H9 (cell line): ENCODE data around the gene ARHGAP40. TPM values are rescaled to one million over a fixed set of nuclear protein-coding genes. Genes with fewer than 3 reads are reported as not detected.

Experiments used
- DNase-seq: peaks from one replicate; pipeline ENCODE4 v3.0.0-alpha.2; 2017
- H2AFZ ChIP-seq: one replicate; pipeline ENCODE4 v1.6.1; 2013; ENCODE audit warnings: mild to moderate bottlenecking, low read length, control low read depth, moderate library complexity
- H2AK5ac ChIP-seq: 2 replicates; pipeline ENCODE4 v1.6.1; 2013; ENCODE audit warnings: low read length, control low read depth, mixed read lengths; ENCODE audit not compliant: insufficient read length
- H2BK120ac ChIP-seq: one replicate; pipeline ENCODE4 v1.6.1; 2013; ENCODE audit warnings: low read depth, mild to moderate bottlenecking, low read length, control low read depth, inconsistent platforms; ENCODE audit not compliant: poor library complexity, severe bottlenecking
- H2BK12ac ChIP-seq: 2 replicates; pipeline ENCODE4 v1.6.1; 2013; ENCODE audit warnings: low read length, control low read depth, mixed read lengths, low read depth; ENCODE audit not compliant: insufficient read length
- H2BK15ac ChIP-seq: 2 replicates; pipeline ENCODE4 v1.6.1; 2013; ENCODE audit warnings: low read depth, low read length, control low read depth
- H2BK20ac ChIP-seq: one replicate; pipeline ENCODE4 v1.6.1; 2013; ENCODE audit warnings: low read depth, mild to moderate bottlenecking, low read length, control low read depth, inconsistent platforms; ENCODE audit not compliant: poor library complexity, severe bottlenecking
- H2BK5ac ChIP-seq: 2 replicates; pipeline ENCODE4 v1.6.1; 2013; ENCODE audit warnings: low read length, control low read depth, mixed read lengths; ENCODE audit not compliant: insufficient read length
- H3K14ac ChIP-seq: 2 replicates; pipeline ENCODE4 v1.6.1; 2013; ENCODE audit warnings: low read length, control low read depth; ENCODE audit not compliant: insufficient read depth
- H3K18ac ChIP-seq: 2 replicates; pipeline ENCODE4 v1.6.1; 2013; ENCODE audit warnings: low read depth, mild to moderate bottlenecking, mixed read lengths, low read length, control low read depth; ENCODE audit not compliant: insufficient read length
- H3K23ac ChIP-seq: 2 replicates; pipeline ENCODE4 v1.6.1; 2013; ENCODE audit warnings: low read length, control low read depth, mixed read lengths, low read depth; ENCODE audit not compliant: insufficient read length
- H3K23me2 ChIP-seq: 2 replicates; pipeline ENCODE4 v1.6.1; 2013; ENCODE audit warnings: low read depth, mild to moderate bottlenecking, mixed read lengths, low read length, control low read depth; ENCODE audit not compliant: insufficient read length, poor library complexity, severe bottlenecking
- H3K27ac ChIP-seq: 2 replicates; pipeline ENCODE4 v1.5.1; 2013; ENCODE audit warnings: low read length, control low read depth, mixed read lengths, low read depth; ENCODE audit not compliant: insufficient read length
- H3K27me3 ChIP-seq: 2 replicates; pipeline ENCODE4 v1.6.1; 2013; ENCODE audit warnings: low read length, control low read depth, inconsistent platforms; ENCODE audit not compliant: insufficient read depth
- H3K4ac ChIP-seq: 2 replicates; pipeline ENCODE4 v1.6.1; 2013; ENCODE audit warnings: low read depth, mild to moderate bottlenecking, control low read depth, inconsistent platforms, low read length, moderate library complexity
- H3K4me1 ChIP-seq: 2 replicates; pipeline ENCODE4 v1.6.1; 2013; ENCODE audit warnings: low read length, control low read depth, inconsistent platforms; ENCODE audit not compliant: insufficient read depth
- H3K4me2 ChIP-seq: 2 replicates; pipeline ENCODE4 v1.6.1; 2013; ENCODE audit warnings: low read length, control low read depth, mixed read lengths; ENCODE audit not compliant: insufficient read length, insufficient read depth
- H3K56ac ChIP-seq: 2 replicates; pipeline ENCODE4 v1.6.1; 2013; ENCODE audit warnings: low read depth, mild to moderate bottlenecking, mixed read lengths, low read length, control low read depth; ENCODE audit not compliant: insufficient read length
- H3K79me1 ChIP-seq: 2 replicates; pipeline ENCODE4 v1.6.1; 2013; ENCODE audit warnings: low read depth, mild to moderate bottlenecking, moderate library complexity, low read length, control low read depth, inconsistent platforms; ENCODE audit not compliant: insufficient read depth, poor library complexity, severe bottlenecking
- H3K79me2 ChIP-seq: 2 replicates; pipeline ENCODE4 v1.6.1; 2013; ENCODE audit warnings: low read length, control low read depth, inconsistent platforms; ENCODE audit not compliant: insufficient read depth
- H3K9ac ChIP-seq: 2 replicates; pipeline ENCODE4 v1.6.1; 2013; ENCODE audit warnings: low read length, control low read depth, mixed read lengths; ENCODE audit not compliant: insufficient read length; ENCODE audit errors: extremely low read depth
- H3K9me3 ChIP-seq: one replicate; pipeline ENCODE4 v1.6.1; 2013; ENCODE audit warnings: low read depth, low read length, inconsistent platforms; ENCODE audit not compliant: control insufficient read depth
- H3T11ph ChIP-seq: one replicate; pipeline ENCODE4 v1.6.1; 2013; ENCODE audit warnings: mild to moderate bottlenecking, low read length, control low read depth, inconsistent platforms
- H4K20me1 ChIP-seq: one replicate; pipeline ENCODE4 v1.6.1; 2013; ENCODE audit not compliant: control insufficient read depth, insufficient read length, insufficient read depth
- H4K5ac ChIP-seq: 2 replicates; pipeline ENCODE4 v1.6.1; 2013; ENCODE audit warnings: low read depth, mild to moderate bottlenecking, mixed read lengths, low read length, control low read depth; ENCODE audit not compliant: insufficient read length
- H4K8ac ChIP-seq: replicated peaks from 2 replicates; pipeline ENCODE4 v1.6.1; 2013; ENCODE audit warnings: low read length, control low read depth, mixed read lengths, low read depth; ENCODE audit not compliant: insufficient read length
- H4K91ac ChIP-seq: 2 replicates; pipeline ENCODE4 v1.6.1; 2013; ENCODE audit warnings: low read depth, mild to moderate bottlenecking, moderate library complexity, mixed read lengths, low read length, control low read depth; ENCODE audit not compliant: insufficient read length
- H3K27ac Mint-ChIP-seq, 3 experiments: 2 replicates in 2 of 3; 3 replicates in 1 of 3; pipeline ENCODE4 v1.8.0; 2020 to 2021; ENCODE audit warnings: mixed read lengths in 3 of 3, mild to moderate bottlenecking in 1 of 3, moderate library complexity in 1 of 3
- H3K27me3 Mint-ChIP-seq: 2 replicates; pipeline ENCODE4 v1.8.0; 2021; ENCODE audit warnings: low read depth, mild to moderate bottlenecking, moderate library complexity, mixed read lengths
- H3K36me3 Mint-ChIP-seq, 3 experiments: 2 replicates in 2 of 3; 3 replicates in 1 of 3; pipeline ENCODE4 v1.8.0; 2020 to 2021; ENCODE audit warnings: low read depth in 3 of 3, mixed read lengths in 3 of 3; ENCODE audit not compliant: insufficient read depth in 1 of 3
- H3K4me1 Mint-ChIP-seq, 2 experiments: 2 replicates each; pipeline ENCODE4 v1.8.0; 2020; ENCODE audit warnings: mixed read lengths in 2 of 2
- H3K4me3 Mint-ChIP-seq, 2 experiments: 2 replicates in 1 of 2; 3 replicates in 1 of 2; pipeline ENCODE4 v1.8.0; 2020 to 2021; ENCODE audit warnings: mild to moderate bottlenecking in 2 of 2, mixed read lengths in 2 of 2, moderate library complexity in 1 of 2
- H3K9me3 Mint-ChIP-seq, 2 experiments: 2 replicates in 1 of 2; 3 replicates in 1 of 2; pipeline ENCODE4 v1.8.0; 2020; ENCODE audit warnings: mild to moderate bottlenecking in 2 of 2, mixed read lengths in 2 of 2, moderate library complexity in 1 of 2
- WGBS: extraction: QIAGEN DNeasy Blood & Tissue Kit; methylation state at CpG from one replicate; pipeline ENCODE4 v1.1.7; 2013; ENCODE audit warnings: missing lambda C conversion rate, low lambda C conversion rate, mixed read lengths; ENCODE audit not compliant: insufficient read length; ENCODE audit errors: extremely low coverage; 5-methylcytosine and 5-hydroxymethylcytosine counted together
- total RNA-seq: library from RNA; stranded (reverse); gene quantifications from 2 replicates; pipeline ENCODE4 v1.2.1, GENCODE V29; 2021
- TF ChIP-seq, protein P1 (sequence below): fragments of 200-600 bp; sonication (generic); conservative IDR thresholded peaks from 3 replicates; pipeline ENCODE4 v1.8.0; 2021; ENCODE audit warnings: antibody characterized with exemption, mild to moderate bottlenecking

The ARHGAP40 gene
- total RNA-seq, 1 experiment from 2014 or later, result 0.17 TPM

GRCh38 chr20:38651562-38651961 is 50.0 kb downstream of the ARHGAP40 start:
- Histone ChIP-seq H3K56ac (no peak overlapping the region), H2BK5ac (no peak overlapping the region), H2BK12ac (no peak overlapping the region), H4K8ac (no peak overlapping the region), H3K9me3 (no peaks in the 10 kb centered on the region), H3K9ac (no peak overlapping the region), H3T11ph (no peak overlapping the region), H2BK20ac (no peak overlapping the region), H2AK5ac (no peak overlapping the region), H3K27me3 (peaks cover 10% of the 10 kb centered on the region; the same call in 1 of the 2 replicates), H3K4me1 (no peaks in the 10 kb centered on the region; the same call in 1 of the 2 replicates), H4K5ac (no peak overlapping the region), H3K23ac (no peak overlapping the region), H4K91ac (no peak overlapping the region), H2BK15ac (no peak overlapping the region), H3K18ac (no peak overlapping the region), H3K4me2 (no peak overlapping the region), H3K79me2 (no peaks in the 10 kb centered on the region), H2BK120ac (no peak overlapping the region), H3K14ac (no peak overlapping the region), H3K79me1 (no peaks in the 10 kb centered on the region), H2AFZ (no peak overlapping the region), H3K4ac (no peak overlapping the region), H4K20me1 (no peaks in the 10 kb centered on the region), H3K23me2 (no peaks in the 10 kb centered on the region), H3K27ac (no peak overlapping the region)
- no peak for DNase-seq
- peaks cover 5 to 15% of the 10 kb centered on the region in 2 experiments for H3K4me1 Mint-ChIP-seq
- H3K27ac Mint-ChIP-seq, result no peak overlapping the region
- H3K36me3 Mint-ChIP-seq, result peaks cover 0 to 1% (median 0%) of the 10 kb centered on the region in 3 experiments; a peak in 3 of 7 replicates
- H3K27me3 Mint-ChIP-seq, result peaks cover 52% of the 10 kb centered on the region
- peaks cover 3 to 4% of the 10 kb centered on the region in 2 experiments; a peak in 4 of 5 replicates for H3K9me3 Mint-ChIP-seq
- no peak overlapping the region for H3K4me3 Mint-ChIP-seq
- 100% methylated on average over 2 of the region's 6 CpGs for WGBS
- TF ChIP-seq, protein P1, sequence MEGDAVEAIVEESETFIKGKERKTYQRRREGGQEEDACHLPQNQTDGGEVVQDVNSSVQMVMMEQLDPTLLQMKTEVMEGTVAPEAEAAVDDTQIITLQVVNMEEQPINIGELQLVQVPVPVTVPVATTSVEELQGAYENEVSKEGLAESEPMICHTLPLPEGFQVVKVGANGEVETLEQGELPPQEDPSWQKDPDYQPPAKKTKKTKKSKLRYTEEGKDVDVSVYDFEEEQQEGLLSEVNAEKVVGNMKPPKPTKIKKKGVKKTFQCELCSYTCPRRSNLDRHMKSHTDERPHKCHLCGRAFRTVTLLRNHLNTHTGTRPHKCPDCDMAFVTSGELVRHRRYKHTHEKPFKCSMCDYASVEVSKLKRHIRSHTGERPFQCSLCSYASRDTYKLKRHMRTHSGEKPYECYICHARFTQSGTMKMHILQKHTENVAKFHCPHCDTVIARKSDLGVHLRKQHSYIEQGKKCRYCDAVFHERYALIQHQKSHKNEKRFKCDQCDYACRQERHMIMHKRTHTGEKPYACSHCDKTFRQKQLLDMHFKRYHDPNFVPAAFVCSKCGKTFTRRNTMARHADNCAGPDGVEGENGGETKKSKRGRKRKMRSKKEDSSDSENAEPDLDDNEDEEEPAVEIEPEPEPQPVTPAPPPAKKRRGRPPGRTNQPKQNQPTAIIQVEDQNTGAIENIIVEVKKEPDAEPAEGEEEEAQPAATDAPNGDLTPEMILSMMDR, result no peak
